H1 (cell line): ENCODE data around the gene CNGB1. TPM values are rescaled to one million over a fixed set of nuclear protein-coding genes. Genes with fewer than 3 reads are reported as not detected.

ENCODE experiments used
- FOSL1 ChIP-seq: IDR thresholded peaks from 2 replicates; pipeline ENCODE4 v1.6.1; 2011; ENCODE audit warnings: mild to moderate bottlenecking, low read depth, low read length, moderate library complexity; ENCODE audit not compliant: insufficient read depth
- POLR2A ChIP-seq, 2 experiments: IDR thresholded peaks; 1 replicate in 1 of 2; 2 replicates in 1 of 2; pipeline ENCODE4 v1.6.1; 2011; ENCODE audit warnings: low read depth in 2 of 2, low read length in 2 of 2, mild to moderate bottlenecking in 2 of 2; ENCODE audit errors: control extremely low read depth in 1 of 2
- POLR2AphosphoS5 ChIP-seq: IDR thresholded peaks from 2 replicates; pipeline ENCODE4 v1.6.1; 2011; ENCODE audit warnings: low read depth, low read length
- polyA plus RNA-seq, 7 experiments: library from polyadenylated mRNA; depleted of rRNA in 3 of 7; stranded (reverse) in 5 of 7; unstranded in 2 of 7; fragments of >200 nt in 5 of 7; fragments of 200-250 nt in 2 of 7; gene quantifications; 1 replicate in 5 of 7; 2 replicates in 1 of 7; 4 replicates in 1 of 7; pipeline versions ENCODE4 v1.2.1 to v1.2.3, GENCODE V29; 2011 to 2013; ENCODE audit warnings: missing spikeins in 2 of 7, mixed read lengths in 2 of 7
- total RNA-seq: library from RNA; stranded (reverse); fragmentation: NEBNext Ultra II Directional; extraction: Animal tissue kit (Norgen Biotek cat#: 25700); gene quantifications from 2 replicates; pipeline ENCODE4 v1.2.1, GENCODE V29; 2021
- TF ChIP-seq, protein P1 (sequence below), 3 experiments: IDR thresholded peaks; 1 replicate in 2 of 3; 2 replicates in 1 of 3; pipeline versions ENCODE4 v1.5.1 to v1.6.1; 2011; ENCODE audit warnings: low read length in 3 of 3, mild to moderate bottlenecking in 3 of 3, inconsistent platforms in 2 of 3, low read depth in 1 of 3, moderate library complexity in 1 of 3; ENCODE audit not compliant: insufficient read depth in 1 of 3; ENCODE audit errors: control extremely low read depth in 1 of 3

CNGB1 gene
- total and polyA plus RNA-seq, 2 of the 8 experiments (the other 6 are each of a cell fraction or from before 2014, with no cell fraction given), result not detected

DNA sequence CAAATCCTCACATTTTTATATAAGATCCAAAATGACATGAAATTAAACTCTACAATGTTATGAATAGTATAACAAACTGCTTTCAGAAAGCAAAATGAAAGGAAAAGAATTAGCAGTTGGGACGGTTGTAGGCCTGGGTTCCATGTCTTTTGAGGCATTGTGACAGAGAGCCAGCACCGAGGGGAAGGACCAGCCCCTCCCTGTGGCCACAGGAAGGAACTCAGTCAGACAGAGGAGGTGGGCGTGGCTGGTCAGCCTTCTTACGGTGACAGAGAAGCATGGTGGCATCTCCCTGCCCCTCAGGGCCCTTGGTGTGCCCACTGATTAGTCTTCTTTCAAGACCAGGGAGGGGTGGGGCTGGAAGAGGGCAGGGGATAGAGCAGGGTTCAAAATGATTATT lies 23.9 kb upstream of the CNGB1 start (continued):
- TF ChIP-seq, protein P1, sequence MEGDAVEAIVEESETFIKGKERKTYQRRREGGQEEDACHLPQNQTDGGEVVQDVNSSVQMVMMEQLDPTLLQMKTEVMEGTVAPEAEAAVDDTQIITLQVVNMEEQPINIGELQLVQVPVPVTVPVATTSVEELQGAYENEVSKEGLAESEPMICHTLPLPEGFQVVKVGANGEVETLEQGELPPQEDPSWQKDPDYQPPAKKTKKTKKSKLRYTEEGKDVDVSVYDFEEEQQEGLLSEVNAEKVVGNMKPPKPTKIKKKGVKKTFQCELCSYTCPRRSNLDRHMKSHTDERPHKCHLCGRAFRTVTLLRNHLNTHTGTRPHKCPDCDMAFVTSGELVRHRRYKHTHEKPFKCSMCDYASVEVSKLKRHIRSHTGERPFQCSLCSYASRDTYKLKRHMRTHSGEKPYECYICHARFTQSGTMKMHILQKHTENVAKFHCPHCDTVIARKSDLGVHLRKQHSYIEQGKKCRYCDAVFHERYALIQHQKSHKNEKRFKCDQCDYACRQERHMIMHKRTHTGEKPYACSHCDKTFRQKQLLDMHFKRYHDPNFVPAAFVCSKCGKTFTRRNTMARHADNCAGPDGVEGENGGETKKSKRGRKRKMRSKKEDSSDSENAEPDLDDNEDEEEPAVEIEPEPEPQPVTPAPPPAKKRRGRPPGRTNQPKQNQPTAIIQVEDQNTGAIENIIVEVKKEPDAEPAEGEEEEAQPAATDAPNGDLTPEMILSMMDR (IDR thresholded peaks at IDR 0.05; ENCODE audit: control extremely low read depth in 1 of 3, insufficient read depth in 1 of 3, low read depth in 1 of 3, low read length in 3 of 3), result peak; percentile 64 to 67 (median 64)
- TF ChIP-seq POLR2AphosphoS5, result no peak
- TF ChIP-seq POLR2A (IDR thresholded peaks at IDR 0.05; ENCODE audit: control extremely low read depth in 1 of 2, low read depth in 2 of 2, low read length in 2 of 2), result no peak
- TF ChIP-seq FOSL1, result no peak
